ENCODE results near the gene RHEBL1.

GRCh38 chr12:49032276-49032675 is 37.5 kb downstream of the RHEBL1 start:
- TF ChIP-seq CTCF (IDR thresholded peaks at IDR 0.05 in 8 of 11, conservative IDR thresholded peaks at IDR 0.05 in 3 of 11) (no peak), POLR2A (IDR thresholded peaks at IDR 0.05) (no peak), POLR2AphosphoS5 (IDR thresholded peaks at IDR 0.05) (peak in 1 of 3 donors; percentile 2)
